NCI-H226 (cell line): ENCODE results near the gene ZFPL1.
"Not testable (repeated sequence)": the region's sequence is repeated elsewhere in the genome, so short reads cannot be mapped to it uniquely, and the experiment has no call there.

ENCODE experiments used
- DNase-seq: peaks from one replicate; pipeline ENCODE4 v3.0.0-alpha.2; 2015

ZFPL1 gene

GRCh38 chr11:65116370-65117205, 32.6 kb downstream of the ZFPL1 start:
- no peak for DNase-seq

- peak; percentile 95 for DNase-seq
Measured at GRCh38 chr11:65117206-65118096, 33.4 kb downstream of the ZFPL1 start, which contains the start of gene ZNHIT2. TSS of gene ZNHIT2 (minus strand) at chr11:65117701. CDS start at chr11:65117653, 48 bp downstream.

- DNase-seq = no peak
Measured at GRCh38 chr11:65118097-65118837, 34.2 kb downstream of the ZFPL1 start.

GRCh38 chr11:65118891-65119669, 35.1 kb downstream of the ZFPL1 start:
- DNase-seq = not testable (repeated sequence)

GRCh38 chr11:65119670-65119995, 35.6 kb downstream of the ZFPL1 start:
- no peak for DNase-seq

GRCh38 chr11:65120831-65121230, 36.8 kb downstream of the ZFPL1 start:
- no peak for DNase-seq

- no peak for DNase-seq
Measured at GRCh38 chr11:65121447-65121864, 37.4 kb downstream of the ZFPL1 start.

GRCh38 chr11:65121865-65122696, 38.1 kb downstream of the ZFPL1 start, which contains the start of the genes FAU and MRPL49:
TSS of gene FAU (minus strand) at chr11:65122134. CDS start at chr11:65121813, 321 bp downstream.
TSS of gene MRPL49 (plus strand) at chr11:65122321. CDS start at chr11:65122347, 26 bp downstream.
- DNase-seq = peak; percentile 98

DNA sequence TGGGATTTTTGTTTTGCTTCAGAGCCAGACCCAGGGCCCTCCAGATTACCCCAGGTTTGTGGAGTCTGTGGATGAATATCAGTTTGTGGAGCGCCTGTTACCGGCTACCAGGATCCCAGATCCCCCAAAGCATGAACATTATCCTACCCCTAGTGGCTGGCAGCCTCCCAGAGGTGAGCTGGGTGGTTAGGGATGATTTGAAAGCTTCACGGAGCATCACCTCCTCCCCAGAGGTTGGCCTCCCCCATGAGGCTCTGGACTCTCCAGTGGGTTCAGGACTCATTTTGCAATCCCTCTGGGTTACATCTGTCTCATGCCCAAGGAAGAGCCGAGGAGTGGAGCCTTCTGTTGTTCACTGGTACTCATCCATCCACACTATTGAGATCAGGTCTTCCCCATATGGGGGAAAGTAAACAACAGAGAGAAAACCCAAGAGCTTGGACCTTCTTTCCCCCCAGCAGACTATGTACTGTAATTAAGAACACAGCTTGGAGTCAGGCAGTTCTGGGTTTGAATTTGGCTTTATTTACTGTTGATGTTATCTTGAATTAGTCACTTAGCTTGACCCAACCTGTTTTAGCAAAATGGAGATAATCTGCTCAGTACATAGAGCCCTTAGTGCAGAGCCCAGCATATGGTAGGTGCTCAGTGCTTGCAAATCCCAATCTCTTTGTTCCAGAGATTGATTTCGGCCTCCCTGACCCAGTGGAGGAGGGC, 40.6 kb downstream of the ZFPL1 start:
- no peak for DNase-seq

DNA sequence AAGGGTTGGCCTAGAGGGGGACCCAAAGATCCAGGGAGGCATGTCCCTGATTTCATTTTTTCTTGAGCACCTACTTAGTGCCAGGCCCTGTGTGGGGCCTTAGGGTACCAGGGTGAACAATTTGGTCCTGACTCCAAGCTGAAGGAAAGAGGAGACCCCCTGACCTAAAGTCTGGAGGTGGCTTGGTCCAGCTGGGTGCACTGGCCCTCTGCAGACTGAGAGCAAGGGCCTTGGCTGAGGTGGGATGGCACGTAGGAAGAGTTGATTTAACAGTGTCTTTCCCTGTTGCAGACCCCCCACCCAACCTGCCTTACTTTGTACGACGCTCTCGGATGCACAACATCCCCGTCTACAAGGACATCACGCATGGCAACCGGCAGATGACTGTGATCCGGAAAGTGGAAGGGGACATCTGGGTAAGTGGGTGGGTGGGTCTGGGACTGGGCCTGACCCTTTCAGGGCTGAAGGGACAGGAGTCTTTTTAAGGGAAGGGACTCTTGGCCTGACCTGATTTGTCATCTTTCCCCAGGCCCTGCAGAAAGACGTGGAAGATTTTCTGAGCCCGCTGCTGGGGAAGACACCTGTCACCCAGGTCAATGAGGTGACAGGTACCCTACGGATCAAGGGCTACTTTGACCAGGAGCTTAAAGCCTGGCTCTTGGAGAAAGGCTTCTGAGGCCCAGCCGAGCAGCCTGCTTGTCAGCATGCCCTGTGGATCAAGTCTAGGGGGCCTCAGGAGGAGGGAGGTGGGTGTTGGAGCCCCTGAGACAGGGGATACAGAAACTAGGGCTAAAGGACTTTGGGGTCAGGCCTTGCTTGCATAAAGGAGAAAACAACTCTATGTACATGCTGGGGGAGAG, 41.4 kb downstream of the ZFPL1 start:
- DNase-seq = no peak

DNA sequence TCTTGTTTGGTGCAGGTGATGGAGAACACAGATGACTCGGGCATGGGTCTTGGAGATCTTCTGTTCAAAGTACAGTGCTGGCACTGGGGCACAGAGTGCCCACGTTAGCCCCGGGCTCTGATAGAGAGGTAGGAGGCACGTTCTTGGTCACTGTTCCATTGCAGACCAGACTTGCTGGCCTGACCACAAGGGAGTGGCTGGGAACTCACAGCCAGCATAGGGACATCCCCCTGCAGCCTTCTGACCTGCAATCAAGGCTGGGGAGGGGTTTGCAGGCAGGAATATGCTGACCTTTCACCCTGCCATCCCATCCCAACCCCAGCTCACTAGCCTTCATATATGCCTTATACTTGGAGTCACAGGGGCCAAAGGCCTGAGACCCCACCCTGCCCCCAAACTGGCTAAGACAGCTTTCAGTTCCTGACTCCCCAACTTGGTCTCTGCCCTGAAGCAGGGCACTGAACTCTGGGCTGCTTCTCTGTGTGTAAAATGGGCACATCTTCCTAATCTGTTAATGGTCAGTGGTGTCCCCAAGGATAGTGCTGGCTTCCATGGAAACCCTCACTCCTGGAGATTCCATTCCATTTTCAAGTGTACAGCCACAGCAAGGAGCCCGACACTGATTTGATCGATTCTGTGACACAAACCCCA, 42.7 kb downstream of the ZFPL1 start:
- no peak for DNase-seq

DNA sequence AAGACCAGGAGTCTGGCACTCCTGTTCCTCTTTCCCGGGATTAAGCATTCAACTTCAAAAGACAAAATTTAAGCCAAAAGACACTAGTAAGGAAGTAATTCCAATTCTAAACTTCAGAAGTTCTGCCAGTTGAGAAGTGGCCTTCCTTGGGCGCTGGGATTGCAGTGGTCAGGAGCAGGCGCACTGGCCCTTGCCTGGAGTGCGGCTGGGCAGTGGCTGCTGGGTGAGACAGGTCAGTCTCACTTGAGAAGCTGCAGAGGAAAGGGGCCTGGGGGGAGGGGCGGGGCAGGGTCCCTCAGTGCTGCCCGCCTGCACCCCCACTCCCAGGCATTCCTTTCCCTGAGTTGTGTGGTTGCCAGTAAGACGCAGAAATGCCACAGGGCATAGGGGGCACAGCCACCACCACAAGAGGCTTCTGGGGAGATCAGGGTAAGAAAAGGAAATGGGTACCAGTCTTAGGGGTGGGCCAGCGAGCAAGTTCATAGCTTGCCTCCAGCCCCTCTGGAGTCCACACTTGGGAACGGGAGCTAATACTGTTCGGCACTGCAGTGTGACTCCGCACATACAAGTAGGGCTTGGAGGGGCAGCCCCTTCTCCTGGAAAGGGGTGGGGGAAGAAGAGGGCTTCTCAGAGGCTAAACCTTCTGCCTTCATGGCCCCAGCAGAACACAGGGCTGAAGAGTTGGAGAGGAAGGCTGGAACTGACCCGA, 43.6 kb downstream of the ZFPL1 start:
- no peak for DNase-seq

GRCh38 chr11:65128182-65129145, 44.4 kb downstream of the ZFPL1 start:
- DNase-seq = no peak

DNA sequence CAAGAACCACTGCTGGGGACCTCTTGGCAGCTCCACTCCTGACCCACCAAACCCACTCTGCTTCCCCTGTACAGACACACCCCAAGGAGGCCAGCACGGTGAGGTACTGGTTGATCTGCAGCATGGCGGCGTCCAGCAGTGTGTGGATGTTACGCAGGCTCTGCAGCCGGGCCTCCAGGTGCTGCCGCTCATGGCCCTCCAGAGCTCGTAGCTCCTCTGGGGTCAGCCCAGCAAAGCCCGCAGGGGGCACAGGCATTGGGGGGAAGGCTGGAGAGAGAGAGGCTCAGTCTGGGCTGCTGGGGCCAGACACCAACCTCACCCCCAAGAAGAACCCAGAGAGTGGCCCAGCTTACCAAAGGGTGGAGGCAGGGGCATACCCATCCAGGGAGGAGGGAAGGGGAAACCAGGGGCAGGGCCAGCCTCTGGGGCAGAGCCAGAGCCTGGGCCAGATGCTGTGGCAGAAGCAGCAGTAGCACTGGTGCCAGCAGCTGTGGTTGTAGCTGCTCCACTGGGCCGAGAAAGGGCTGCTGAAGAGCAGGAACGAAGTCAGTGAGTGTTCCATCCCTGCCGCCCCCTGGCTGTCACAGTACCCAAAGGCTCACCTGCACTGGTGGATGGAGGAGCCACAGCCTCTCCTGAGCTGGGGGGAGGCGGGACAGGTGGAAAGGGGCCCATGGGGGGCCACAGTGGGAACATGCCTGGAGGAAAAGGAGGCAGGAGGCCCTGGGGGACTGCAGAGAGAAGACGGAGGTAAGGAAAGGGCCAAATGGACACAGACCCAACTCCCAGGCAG, 45.8 kb downstream of the ZFPL1 start:
- DNase-seq = no peak

DNA sequence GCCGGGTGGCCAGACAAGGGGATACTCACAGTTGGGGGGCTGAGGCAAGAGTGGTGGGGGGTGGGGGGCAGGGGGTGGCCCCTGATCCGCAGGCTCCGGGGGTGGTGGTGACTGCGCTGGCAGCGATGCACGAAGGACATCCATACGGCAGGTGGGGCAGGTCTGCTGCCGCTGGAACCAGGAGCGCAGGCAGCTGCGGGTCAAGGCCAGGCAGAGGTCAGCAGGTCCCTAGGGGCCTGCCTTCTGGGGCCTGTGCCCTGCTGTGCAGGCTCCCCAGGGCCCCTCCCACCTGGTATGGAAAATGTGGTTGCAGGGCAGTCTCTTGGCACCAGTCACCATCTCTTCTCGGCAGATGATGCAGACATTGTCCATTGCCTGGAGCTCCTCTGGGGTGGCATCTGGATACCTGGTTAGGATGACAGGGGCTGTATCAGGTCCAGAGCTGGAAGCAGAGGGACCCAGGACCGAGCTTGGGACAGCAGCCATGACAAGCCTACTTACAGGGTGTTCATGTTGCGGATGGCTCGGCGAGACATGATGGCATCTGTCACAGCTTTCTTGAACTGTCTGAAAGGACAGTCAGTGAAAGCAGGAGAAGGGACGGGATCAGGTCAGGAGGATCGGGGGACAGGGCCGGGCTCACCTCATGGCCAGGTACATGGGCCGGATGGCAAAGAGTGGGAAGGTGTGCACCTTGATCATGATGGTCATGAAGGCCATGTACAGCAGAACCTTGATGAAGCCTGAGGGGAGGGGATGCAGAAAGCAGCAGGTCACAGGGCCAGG, 46.8 kb downstream of the ZFPL1 start:
- DNase-seq = no peak
